ENCODE results near the gene NFIA.

NFIA gene

DNA sequence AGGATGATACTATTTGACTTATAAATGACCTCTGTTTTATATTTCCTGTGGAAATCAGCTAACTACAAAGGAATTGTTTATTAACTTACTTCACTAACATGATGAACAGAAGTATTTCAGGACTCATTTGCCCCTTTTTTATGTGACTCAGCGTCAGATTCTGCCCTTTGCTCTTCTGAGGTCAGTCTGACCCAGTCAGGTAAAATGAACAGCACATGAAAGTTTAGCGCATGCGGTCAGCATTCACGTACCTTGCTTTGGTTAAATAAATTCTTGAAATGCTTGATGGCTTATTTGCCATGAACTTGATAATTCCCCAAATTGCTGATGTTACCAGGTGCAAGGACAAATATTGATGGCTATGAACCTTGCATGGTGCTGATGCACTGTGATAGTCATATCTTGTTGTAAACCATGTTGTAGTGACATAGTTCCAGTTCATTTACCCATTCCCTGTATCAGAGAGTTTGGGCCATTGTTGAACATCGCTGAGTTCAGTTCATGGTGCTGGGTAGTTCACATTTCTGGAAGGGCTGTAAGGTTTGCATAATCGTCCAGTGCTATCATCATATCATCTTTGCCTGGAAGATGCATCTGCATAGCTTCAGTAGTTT lies 133.4 kb downstream of the NFIA start:
- no peak for DNase-seq (ENCODE audit: low spot score)

DNA sequence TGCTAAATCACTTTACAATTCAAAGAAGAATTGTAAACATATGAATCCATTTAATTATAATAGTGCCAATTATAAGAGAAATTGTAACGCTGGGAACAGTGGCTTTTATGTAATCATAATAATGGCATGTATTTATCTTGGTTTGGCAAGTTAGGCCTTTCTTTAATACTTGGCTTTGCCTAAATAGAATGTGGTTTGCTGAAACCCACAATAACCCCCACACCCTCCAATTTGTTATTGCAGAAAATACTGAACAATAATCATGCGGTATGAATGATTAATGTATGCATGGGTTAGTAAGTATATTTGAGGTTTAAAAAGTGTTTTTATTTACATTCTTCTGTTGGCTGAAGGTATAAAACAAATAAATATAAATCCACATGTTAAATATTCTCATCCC lies 138.2 kb downstream of the NFIA start:
- DNase-seq (ENCODE audit: low spot score), result no peak

DNA sequence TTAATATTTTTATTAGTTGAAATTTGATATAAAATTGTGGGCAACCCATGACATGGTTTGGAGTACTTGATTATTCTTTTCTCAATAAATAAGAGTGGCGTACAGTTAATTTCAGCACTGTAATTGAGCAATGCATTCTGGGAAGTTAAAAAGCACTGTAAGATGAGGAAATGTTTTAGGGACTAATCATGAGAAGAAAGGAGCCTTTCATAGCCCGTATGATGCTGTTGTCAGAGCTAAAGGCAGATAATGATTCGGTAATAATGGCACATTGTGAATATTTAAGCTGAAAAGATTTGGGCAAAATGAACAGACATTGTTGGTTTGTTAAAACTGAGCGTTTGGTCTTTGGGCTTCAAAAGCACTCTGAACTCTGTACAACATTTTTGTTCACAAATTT lies 139.3 kb downstream of the NFIA start:
- peak; percentile 20 for DNase-seq (ENCODE audit: low spot score)

DNA sequence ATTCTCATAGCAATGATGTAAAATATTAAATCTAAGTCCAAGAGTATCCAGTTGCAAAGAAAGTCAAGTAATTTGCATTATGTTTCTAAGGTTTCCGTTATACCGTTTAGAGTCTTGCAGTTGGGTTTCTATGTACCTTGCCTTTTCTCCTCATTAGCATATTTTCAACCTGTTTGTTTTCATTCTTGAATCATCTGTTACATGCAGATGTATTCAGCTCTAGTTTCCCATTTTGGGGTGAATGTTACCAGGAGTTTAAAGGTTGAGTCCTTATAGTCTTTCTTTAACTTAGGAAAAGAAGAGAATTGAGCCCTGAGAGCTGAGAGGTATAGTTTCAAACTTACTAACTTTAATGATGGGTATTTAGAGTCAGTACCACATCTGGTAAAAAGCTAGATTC lies 139.9 kb downstream of the NFIA start:
- no peak for DNase-seq (ENCODE audit: low spot score)

DNA sequence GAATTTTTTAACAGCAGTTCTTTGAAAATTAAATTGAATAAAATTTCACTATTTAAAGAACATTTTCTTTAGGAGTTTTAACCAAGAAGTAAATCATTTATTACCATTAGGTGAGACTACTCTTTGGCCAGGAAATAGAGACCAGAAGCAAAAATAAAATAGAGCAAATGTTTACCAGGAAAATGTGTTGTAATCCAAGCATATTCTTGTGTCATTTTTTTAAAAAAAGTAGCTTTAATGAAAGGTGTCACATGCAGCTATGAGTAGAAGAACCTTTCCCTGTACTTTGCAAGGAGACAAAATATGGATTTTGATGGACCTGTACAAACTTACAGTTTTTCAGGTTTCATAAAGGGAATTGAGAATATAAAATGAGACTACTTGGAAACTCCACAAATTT lies 140.8 kb downstream of the NFIA start:
- DNase-seq (ENCODE audit: low spot score), result no peak

DNA sequence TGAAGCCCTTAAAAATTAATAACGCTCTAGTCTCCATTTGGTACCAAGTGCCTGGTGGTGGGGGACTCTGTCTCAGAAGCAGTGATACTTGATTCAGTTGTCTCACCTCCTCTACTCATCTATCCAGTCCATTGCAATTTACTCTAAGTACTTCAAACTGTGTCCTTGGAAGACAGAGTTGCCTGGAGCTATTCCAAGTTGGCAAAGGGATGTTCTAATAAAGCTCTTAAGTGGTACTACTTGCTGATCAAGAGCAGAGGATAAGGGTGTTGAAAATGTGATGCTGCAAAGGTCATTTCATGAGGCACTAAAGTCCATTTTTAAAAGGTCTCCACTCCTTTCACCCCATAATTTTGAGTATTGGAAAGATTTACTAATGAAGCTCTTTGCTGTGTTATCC lies 142.2 kb downstream of the NFIA start:
- no peak for DNase-seq (ENCODE audit: low spot score)

DNA sequence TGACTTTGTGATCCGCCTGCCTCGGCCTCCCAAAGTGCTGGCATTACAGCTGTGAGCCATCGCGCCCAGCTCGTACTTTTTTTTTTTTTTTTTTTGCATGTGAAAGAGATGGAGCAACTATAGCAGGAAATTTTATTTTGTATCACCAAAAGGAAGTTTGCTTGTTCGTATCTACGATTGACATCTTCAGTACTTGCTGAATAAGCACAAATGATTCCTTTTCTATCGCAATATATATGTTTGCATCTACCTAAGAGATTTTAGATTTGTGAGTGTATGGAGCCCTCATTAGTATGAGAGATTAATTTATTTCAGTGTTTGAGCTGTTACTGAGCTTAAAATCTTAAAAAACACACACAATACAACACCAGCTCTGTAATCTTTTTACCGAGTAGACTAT lies 143.1 kb downstream of the NFIA start:
- no peak for DNase-seq (ENCODE audit: low spot score)

DNA sequence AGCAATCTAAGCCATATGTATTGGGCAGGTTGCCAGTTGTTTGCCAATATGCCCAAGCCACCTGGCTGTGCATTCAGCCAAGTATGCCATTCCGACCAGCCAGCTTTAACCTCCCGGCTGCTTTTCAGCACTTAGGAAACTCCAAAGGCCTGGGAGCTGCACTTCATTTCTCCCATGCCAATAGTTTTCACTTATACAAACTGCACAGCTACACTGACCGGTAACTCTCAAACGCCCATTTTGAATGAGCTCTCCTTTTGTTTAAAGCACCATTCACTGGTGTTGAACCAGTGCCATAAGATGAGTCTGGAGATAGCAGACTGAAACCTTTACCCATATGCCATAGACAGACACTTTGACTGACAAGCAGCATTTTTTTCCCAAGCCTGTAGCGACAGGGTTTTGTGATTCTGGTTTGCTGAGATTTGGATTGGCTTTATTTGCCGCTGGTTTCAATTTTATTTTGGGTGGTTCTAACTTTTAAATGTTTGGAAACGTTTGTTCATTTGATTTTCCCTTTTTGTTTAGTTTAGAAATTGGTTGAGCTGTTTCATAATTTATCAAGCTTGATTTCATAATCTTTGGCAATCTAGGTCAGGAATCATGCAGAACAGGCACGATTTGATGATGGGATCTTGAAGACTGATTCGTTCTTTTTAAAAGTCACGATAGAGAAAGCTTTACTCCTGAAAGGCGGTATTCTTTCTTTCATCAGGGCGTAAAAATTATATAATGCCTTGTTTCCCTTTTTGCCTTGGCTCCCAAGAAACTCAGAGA lies 144.6 kb downstream of the NFIA start:
- no peak for DNase-seq (ENCODE audit: low spot score)

DNA sequence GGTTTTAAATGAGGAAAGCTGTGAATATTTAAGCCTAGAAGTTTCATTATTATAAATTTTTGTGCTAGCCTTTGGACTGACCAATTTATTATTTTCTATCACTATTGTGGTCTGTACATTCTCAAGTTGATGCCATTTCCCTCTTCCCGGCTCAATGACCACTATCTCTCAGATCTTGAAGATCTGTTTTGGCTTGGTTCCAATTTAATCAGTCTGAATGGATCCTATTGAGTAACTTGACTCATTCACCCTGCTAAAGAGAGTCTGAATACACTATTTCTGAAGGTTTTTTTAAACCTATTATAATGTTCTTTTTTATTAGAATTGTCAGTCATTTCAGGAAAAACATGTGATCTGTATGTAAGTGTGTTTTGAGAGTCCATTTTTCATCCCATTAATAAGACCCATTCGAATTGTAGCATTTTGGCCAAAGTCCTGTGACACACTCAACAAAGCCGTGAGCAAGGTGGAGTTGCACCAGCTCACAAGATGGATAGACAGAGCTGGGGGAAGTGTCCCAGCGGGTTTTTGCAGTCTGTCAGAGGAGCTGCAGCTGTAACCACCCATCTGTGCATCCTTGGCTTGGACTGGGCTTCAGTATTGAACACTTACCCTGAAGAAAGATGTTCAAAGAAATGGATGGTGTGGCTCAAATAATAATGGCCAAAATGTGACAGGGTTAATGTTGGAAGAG lies 145.6 kb downstream of the NFIA start:
- no peak for DNase-seq (ENCODE audit: low spot score)

DNA sequence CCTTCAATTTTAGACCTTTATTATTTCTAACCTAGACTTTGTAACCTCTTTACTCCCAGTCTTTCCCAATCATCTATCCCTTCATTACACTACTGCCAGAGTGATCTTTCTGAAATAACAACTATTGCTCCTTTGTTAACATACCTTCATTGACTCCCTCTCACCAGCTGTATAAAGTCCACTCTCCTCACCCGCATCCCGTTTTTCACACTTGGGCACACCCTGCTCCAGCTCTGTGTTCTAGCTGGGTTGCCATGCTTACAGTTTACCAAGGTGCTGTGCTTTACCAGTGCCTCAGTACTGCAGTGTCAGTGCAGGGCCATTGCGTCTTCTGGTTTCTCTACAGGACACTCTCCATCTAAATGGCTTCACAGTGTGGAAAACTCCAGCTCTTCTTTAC lies 148.2 kb downstream of the NFIA start:
- DNase-seq (ENCODE audit: low spot score), result no peak

DNA sequence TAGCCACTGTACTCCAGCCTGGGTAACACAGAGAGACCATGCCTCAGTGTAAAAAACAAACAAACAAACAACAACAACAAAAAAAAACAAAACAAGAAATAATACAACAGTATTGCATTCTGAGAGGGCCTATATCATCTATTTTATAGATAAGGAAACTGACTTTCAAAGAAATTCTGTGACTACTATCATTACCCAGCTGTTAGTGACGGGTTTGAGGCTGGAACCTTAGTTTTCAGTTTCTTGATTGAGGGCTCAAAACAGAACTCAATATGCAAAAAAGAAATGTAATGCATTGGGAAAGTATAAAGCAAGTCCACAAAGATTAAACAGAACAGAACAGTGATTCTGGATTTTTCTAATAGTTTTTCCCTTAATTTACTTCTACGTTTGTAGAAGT lies 149.4 kb downstream of the NFIA start:
- DNase-seq (ENCODE audit: low spot score), result no peak

DNA sequence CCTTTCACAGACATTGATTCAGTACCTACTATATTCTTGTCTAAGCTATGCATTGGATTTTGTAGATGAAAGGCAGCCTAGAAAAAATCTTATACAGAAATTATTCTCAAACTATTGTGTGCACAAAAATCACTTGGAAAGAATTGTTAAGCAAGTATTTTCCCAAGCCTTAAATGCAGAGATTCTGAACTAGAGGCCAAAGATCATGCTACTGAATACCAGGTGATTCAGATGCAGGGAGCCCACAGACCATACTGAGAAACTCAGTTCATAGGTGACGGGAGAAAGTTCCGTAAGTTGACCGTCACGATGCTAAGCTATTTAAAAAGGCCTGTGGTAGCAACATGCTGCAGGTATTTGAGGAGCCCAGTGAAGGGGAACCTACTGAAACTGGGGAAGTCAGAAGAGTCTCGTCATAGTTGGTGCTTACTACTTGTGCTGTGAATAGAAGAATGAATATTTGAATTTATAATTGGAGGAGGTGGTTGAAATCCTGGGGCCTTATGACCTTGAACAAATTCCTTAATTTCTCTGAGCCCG lies 150.8 kb downstream of the NFIA start:
- DNase-seq (ENCODE audit: low spot score), result no peak

DNA sequence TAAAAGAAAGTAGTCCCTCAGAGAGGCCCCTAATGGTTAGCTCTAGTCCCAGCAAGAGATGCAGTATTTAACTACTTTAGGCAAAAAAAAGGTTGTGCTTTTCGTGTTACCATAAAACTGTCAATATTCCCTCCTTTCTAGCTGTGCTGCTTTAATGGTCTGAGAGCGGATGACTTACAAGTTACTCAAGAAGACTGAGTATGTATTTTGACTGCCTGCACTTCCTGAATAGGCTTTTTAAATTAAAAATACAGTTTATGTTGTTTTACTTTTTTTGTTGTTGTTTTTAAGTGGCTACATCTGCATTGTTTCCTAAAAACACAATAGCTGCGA lies 152.2 kb downstream of the NFIA start:
- no peak for DNase-seq (ENCODE audit: low spot score)

DNA sequence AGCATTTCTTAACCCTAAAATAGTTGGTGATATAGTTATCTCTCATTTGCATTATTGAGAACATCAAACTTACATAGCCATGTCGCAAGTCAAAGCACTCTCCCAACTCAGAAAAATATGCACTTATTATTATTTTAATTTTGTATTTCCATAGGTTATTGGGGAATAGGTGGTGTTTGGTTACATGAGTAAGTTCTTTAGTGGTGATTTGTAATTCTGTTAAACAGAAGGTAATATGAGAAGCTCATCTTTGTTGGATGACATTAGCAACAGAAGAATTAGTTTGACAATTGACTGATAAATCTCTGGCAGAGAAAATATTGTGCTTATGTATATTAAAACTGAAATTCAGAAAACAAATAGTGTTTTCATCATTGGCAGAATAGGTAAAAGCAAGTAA lies 154.8 kb downstream of the NFIA start:
- no peak for DNase-seq (ENCODE audit: low spot score)

DNA sequence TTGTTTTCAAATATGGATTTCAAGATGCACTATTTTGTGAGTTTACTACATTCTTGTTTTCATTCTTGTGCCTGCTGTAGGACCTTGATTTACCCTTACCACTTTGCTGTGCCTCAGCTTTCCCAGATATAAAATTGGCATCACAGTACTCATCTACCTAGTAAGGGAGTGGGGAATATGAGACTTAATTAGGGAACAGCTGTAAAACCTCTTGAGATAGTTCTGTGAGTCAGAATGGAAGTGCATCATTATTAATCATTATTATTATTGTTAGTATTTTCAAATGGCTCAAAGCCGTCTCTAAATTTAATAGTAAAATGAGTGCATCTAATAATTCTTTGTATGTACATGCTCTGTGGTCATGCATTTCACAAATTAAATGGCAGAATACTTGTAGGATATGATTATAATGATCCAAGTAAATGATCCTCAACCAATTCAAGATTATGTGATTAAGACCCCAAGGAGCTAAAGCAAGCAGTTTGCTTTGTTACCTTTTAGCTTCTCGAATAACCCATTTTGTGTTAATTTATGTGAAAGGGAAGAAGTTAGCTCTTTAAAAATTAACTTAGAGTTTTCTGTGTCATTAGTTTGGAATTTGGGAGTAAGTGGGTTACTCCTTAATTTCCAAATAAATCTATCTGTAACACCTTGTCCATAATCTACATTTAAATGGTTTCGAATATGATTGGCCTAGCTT lies 155.4 kb downstream of the NFIA start:
- no peak for DNase-seq (ENCODE audit: low spot score)

DNA sequence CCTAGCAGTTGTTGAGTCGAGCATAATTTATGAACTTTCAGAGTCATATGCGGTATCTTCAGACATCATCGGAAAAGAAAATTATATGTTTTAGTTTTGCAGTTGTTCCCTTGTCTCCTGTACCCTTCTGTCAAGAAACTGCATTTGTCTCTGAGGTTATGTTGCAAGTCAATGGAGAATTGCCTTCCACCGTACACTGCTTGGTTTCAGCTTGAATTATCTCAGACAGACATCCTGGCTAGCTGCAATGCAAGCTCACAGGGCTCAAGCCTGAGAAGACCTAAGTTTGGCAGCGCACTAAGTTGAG lies 156.0 kb downstream of the NFIA start:
- DNase-seq (ENCODE audit: low spot score), result no peak

DNA sequence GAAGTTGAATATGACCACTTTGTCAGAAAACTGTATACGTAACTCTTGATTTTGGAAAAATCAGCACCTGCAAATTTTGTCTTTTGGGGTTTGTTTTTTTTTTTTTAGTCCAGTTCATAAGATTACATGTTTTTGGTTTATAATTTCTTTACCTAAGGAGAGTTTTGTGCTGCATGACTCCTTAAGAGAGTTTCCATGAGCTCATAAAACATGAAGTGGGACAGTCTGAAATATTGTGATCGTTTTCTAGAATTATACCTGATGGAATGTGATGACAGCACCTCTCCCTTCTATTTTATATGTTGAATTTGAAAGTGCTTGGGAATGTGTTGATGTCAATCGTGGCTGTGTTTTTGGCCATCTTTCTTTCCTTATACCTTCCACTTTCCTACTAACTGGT lies 158.5 kb downstream of the NFIA start:
- DNase-seq (ENCODE audit: low spot score), result no peak

DNA sequence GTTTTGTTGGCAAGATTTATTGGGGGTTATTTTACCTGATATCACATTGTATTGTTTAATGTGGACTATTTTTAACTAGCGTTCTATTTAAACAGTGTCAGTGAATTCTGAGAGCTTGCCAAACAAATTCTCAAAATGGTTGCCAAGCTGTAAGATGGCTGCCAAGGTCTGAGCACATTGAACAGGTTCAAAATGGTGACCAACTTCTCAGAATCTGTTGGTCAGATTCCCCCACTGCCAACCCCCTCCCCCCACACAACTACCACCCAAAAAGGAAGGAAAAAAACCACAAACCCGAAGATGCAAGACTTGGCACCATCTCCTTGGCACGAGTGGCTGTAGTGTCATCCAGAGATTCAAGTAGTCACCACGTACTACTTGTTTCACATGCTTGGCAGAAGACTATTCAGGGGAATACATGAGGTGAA lies 159.1 kb downstream of the NFIA start:
- DNase-seq (ENCODE audit: low spot score), result no peak

DNA sequence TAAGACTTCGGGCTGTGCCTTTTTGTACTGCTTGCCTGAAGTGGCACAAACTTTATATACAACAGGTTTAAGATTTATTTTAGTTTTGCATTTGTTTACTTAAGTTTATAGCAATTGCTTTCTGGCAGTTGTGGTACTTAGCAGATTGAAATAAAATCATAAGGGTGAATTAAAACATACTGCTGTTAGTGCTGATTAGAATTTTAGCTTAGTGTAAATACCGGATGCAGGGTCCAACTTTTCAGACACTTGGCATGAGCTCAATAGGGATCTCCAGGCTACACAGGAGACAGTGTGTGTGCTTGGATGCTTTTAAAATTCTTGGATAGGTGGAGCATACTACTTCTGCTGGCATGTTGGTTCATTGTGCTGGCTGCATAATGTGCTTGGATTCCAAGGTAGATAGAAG lies 159.6 kb downstream of the NFIA start:
- no peak for DNase-seq (ENCODE audit: low spot score)

DNA sequence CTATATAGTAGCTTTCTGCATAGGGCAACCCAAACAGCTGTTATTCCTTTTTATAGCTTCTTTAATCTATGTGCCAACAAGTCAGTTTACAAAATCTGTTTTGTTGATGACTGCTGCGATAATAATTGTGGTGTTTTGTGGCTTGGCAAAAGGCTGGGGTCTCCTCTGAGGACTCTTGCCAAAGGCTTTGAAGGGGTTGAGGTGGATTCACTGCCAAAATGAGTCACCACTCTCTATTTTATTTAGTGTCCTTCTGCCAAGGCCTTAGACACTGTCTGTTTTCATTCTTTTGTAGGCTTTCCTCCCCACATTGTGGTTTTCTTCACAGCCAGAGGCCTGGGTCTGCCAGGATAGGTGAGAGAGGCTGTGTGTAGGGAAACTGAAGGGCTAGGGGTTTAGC lies 161.8 kb downstream of the NFIA start:
- DNase-seq (ENCODE audit: low spot score), result no peak

DNA sequence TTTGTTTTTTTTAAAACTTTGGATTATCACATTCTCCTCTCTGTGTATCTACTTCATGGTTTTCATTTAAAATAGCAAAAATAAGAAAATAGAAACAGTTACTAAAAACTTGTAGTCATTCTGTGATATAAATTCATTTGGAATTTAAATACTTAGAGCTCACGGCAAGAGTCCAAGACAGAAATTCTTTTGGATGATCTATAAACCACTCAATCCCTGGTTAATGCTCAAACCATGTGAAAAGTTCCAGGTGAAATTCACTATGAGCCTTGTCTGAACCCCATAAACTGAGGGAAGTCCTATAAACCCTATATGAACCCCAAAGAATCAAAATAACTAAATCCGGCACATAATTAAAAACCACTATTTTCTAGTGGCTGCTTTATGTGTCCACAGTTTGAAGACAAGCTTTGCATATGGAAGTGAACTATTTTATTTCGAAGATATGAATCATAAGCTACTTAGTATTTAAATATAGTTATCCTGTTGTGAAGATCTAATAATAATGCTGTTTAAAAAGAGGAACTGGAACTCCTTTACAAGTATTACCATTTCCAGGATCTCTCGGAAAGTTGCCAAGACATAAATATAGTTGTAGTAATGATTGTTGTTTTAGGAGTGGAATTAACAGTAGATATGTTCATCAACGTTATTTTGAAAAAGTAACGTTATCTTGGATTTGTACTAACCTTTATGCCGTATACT lies 163.5 kb downstream of the NFIA start:
- DNase-seq (ENCODE audit: low spot score), result no peak
